Lower leg skin (tissue), 4 donors: ENCODE measurements around the gene CADM4. TPM values are rescaled to one million over a fixed set of nuclear protein-coding genes. Genes with fewer than 3 reads are reported as not detected.

Source experiments
- DNase-seq, 2 donors: peaks; one replicate each; pipeline ENCODE4 v3.0.0-alpha.2; 2019; ENCODE audit warnings: low spot score in 2 of 2
- H3K4me3 ChIP-seq: fragments of 200-600 bp; sonication (generic); 2 replicates; pipeline ENCODE4 v1.5.1; 2017; ENCODE audit warnings: mild to moderate bottlenecking, low read depth; ENCODE audit not compliant: poor library complexity, severe bottlenecking
- CTCF ChIP-seq, 3 donors: fragments of 450-650 bp; IDR thresholded peaks; one replicate each; pipeline ENCODE4 v1.5.1; 2016; ENCODE audit warnings: antibody characterized with exemption in 3 of 3, mild to moderate bottlenecking in 3 of 3, moderate library complexity in 2 of 3
- POLR2A ChIP-seq, 2 donors: fragments of 450-650 bp; IDR thresholded peaks; one replicate each; pipeline ENCODE4 v1.6.1; 2016 to 2017; ENCODE audit warnings: antibody characterized with exemption in 2 of 2, mild to moderate bottlenecking in 1 of 2, moderate library complexity in 1 of 2
- WGBS, 2 donors: methylation state at CpG; one replicate each; pipeline ENCODE4 v1.1.5; 2018; 5-methylcytosine and 5-hydroxymethylcytosine counted together
- intact Hi-C: fragments of 100-400 bp; cut with DNase I; formaldehyde crosslinking; loops from one replicate; pipeline ENCODE4 v1.15.0; 2023; ENCODE audit warnings: low total_unique reads
- total RNA-seq, 4 donors: library from RNA; depleted of rRNA; stranded (reverse); fragments of >200 nt; gene quantifications; one replicate each; pipeline ENCODE4 v1.1.0, GENCODE V29; 2016

CADM4 gene
- total RNA-seq, 4 donors from 2014 or later: 22.3 to 56.0 (median 29.6) TPM

- intact Hi-C loops: no loop called here
These were observed 28.3 kb upstream of the CADM4 start for GRCh38 chr19:43667876-43668405.

GRCh38 chr19:43667126-43667875 is 27.7 kb upstream of the CADM4 start:
- no peak overlapping the region for H3K4me3 ChIP-seq
- DNase-seq: peak in 1 of 2 donors; percentile 91
- intact Hi-C loops: no loop called here
- TF ChIP-seq CTCF (IDR thresholded peaks at IDR 0.05) (no peak), POLR2A (IDR thresholded peaks at IDR 0.05) (no peak)
- WGBS, 2 donors: 62 to 70% methylated on average over 26 of the region's 26 CpGs

More at GRCh38 chr19:43667876-43668405, 28.3 kb upstream of the CADM4 start:
- DNase-seq: peak in 1 of 2 donors; percentile 40
- TF ChIP-seq CTCF (IDR thresholded peaks at IDR 0.05) (no peak), POLR2A (IDR thresholded peaks at IDR 0.05) (no peak)
- H3K4me3 ChIP-seq: no peak overlapping the region
- 7 to 10% methylated on average over 29 of the region's 29 CpGs for WGBS, 2 donors

DNA sequence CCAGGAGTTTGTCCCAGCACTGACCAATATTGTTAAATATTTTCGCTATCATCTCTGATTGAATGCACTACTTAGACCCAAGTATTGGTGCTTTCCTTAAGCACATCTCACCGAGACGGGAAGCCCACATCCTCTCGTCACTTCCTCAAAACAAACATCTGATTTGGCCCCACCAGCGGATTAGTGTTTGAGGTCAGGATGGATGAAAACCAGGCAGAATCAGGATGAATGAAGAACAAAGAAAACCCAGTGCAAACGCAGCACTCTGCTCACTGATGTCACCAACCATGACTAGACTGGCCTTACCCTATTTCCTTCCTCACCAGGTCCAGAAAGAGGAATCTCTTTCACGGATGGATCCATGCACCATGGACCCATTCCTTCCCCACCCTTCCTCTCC is 24.4 kb upstream of the CADM4 start:
- intact Hi-C loops: no loop called here
- DNase-seq: no peak
- 67 to 80% methylated on average over 7 of the region's 7 CpGs for WGBS, 2 donors
- no peak for TF ChIP-seq POLR2A (IDR thresholded peaks at IDR 0.05)
- no peak for TF ChIP-seq CTCF (IDR thresholded peaks at IDR 0.05)
- no peak overlapping the region for H3K4me3 ChIP-seq

DNA sequence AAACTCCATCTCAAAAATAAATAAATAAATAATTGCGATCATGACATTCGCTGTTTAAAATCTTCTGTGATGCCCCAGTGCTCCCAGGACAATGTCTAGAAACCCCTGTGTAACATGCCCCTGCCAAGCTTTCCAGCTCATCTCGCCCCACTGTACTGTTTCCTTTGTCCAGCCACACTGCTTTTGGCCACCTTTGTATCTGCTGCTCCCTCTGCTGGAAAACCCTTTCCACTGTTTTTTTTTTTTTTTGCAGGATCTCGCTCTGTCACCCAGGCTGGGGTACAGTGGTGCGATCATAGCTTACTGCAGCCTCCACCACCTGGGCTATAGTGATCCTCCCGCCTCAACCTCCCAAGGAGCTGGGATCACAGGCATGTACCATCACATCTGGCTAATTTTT is 22.8 kb upstream of the CADM4 start:
- 92 to 95% methylated on average over 6 of the region's 6 CpGs for WGBS, 2 donors
- H3K4me3 ChIP-seq: no peak overlapping the region
- DNase-seq: no peak
- TF ChIP-seq POLR2A (IDR thresholded peaks at IDR 0.05) (no peak), CTCF (IDR thresholded peaks at IDR 0.05) (no peak)
- intact Hi-C loops: no loop called here

GRCh38 chr19:43660971-43661360 is 21.3 kb upstream of the CADM4 start:
- 45 to 54% methylated on average over 6 of the region's 6 CpGs for WGBS, 2 donors
- TF ChIP-seq CTCF (IDR thresholded peaks at IDR 0.05) (no peak), POLR2A (IDR thresholded peaks at IDR 0.05) (no peak)
- intact Hi-C loops: no loop called here
- no peak overlapping the region for H3K4me3 ChIP-seq
- DNase-seq: no peak
